GM18873 (cell line): Measurements from ENCODE around the gene PCDHA1.
"Not testable (repeated sequence)": the region's sequence is repeated elsewhere in the genome, so short reads cannot be mapped to it uniquely, and the experiment has no call there.

Experiments
- ATAC-seq: cut with Tn5 transposase; IDR thresholded peaks from one replicate; pipeline ENCODE4 v1.9.1; 2021; ENCODE audit warnings: mild to moderate bottlenecking, moderate library complexity, moderate number of reproducible peaks; ENCODE audit not compliant: unreplicated experiment, low FRiP score

PCDHA1 gene

GRCh38 chr5:140848139-140849102, 62.5 kb downstream of the PCDHA1 start, which contains the start of gene PCDHA9:
Gene PCDHA9, plus strand, starts transcription at chr5:140848382. Its CDS starts 114 bp downstream, at chr5:140848496.
- ATAC-seq, result not testable (repeated sequence)

DNA sequence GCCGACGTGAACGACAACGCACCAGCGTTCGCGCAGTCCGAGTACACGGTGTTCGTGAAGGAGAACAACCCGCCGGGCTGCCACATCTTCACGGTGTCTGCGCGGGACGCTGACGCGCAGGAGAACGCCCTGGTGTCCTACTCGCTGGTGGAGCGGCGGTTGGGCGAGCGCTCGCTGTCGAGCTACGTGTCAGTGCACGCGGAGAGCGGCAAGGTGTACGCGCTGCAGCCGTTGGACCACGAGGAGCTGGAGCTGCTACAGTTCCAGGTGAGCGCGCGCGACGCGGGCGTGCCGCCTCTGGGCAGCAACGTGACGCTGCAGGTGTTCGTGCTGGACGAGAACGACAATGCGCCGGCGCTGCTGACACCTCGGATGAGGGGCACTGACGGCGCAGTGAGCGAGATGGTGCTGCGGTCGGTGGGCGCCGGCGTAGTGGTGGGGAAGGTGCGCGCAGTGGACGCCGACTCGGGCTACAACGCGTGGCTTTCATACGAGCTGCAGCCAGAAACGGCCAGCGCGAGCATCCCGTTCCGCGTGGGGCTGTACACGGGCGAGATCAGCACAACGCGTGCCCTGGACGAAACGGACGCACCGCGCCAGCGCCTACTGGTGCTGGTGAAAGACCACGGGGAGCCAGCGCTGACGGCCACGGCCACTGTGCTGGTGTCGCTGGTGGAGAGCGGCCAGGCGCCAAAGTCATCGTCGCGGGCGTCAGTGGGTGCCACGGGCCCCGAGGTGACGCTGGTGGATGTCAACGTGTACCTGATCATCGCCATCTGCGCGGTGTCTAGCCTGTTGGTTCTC, 64.1 kb downstream of the PCDHA1 start:
- ATAC-seq, result not testable (repeated sequence)

GRCh38 chr5:140855772-140856674, 70.1 kb downstream of the PCDHA1 start, which contains the start of gene PCDHA10:
Gene PCDHA10, plus strand, starts transcription at chr5:140855897. Its CDS starts 152 bp downstream, at chr5:140856049.
- ATAC-seq, result no peak

DNA sequence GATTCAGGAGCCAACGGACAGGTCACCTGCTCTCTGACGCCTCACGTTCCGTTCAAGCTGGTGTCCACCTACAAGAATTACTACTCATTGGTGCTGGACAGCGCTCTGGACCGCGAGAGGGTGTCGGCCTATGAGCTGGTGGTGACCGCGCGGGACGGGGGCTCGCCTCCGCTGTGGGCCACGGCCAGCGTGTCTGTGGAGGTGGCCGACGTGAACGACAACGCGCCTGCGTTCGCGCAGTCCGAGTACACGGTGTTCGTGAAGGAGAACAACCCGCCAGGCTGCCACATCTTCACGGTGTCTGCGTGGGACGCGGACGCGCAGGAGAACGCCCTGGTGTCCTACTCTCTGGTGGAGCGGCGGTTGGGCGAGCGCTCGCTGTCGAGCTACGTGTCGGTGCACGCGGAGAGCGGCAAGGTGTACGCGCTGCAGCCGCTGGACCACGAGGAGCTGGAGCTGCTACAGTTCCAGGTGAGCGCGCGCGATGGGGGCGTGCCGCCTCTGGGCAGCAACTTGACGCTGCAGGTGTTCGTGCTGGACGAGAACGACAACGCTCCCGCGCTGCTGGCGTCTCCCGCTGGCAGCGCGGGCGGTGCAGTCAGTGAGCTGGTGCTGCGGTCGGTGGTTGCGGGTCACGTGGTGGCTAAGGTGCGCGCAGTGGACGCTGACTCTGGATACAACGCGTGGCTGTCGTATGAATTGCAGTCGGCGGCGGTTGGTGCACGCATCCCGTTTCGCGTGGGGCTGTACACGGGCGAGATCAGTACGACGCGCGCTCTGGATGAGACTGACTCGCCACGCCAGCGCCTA, 71.4 kb downstream of the PCDHA1 start:
- no peak for ATAC-seq

DNA sequence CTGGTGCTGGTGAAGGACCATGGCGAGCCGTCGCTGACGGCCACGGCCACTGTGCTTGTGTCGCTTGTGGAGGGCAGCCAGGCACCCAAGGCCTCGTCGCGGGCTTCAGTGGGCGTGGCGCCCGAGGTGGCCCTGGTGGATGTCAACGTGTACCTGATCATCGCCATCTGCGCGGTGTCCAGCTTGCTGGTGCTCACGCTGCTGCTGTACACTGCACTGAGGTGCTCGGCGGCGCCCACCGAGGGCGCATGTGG, 72.0 kb downstream of the PCDHA1 start:
- no peak for ATAC-seq

DNA sequence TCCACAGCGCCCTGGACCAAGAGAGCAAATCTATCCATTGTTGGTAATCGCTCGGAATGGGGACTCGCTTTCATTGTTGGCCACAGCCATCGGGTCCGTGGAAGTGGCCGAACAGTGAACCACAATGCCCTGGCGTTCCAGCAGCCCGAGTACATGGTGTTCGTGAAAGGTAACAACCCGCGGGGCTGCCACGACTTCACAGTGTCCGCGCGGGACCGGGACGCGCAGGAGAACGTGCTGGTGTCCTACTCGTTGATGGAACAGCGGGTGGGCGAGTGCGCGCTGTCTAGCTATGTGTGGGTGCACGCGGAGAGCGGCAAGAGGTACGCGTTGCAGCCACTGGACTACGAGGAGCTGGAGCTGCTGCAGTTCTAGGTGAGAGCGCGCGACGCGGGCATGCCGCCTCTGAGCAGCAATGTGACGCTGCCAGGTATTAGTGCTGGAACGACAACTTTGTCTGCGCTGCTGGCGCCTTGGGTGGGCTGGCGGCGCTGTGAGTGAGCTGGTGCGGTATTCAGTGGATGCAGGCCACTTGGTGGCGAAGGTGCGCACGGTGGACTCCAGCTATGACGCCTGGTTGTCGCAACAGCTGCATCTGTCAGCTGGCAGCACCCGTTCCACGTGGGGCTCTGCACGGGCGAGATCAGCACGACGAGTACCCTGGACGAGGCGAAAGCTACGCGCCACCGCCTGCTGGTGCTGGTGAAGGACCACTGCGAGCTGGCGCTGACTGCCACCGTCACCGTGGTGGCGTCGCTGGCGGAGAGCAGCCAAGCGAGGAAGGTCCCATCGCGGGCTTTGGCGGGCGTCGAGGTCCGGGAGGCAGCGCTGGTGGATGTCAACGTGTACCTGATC, 76.7 kb downstream of the PCDHA1 start:
- no peak for ATAC-seq

- no peak for ATAC-seq
These were observed 83.0 kb downstream of the PCDHA1 start, which contains the start of gene PCDHA11 for GRCh38 chr5:140868721-140869554. Gene PCDHA11, plus strand, starts transcription at chr5:140868957. Its CDS starts 147 bp downstream, at chr5:140869104.

DNA sequence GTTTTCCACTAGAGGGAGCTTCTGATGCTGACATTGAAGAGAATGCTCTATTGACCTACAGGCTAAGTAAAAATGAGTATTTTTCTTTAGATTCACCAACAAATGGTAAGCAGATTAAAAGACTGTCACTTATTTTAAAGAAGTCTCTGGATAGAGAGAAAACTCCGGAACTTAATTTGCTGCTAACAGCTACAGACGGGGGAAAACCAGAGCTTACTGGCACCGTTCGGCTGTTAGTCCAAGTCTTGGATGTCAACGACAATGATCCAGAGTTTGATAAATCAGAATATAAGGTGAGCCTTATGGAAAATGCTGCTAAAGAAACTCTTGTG, 83.6 kb downstream of the PCDHA1 start:
- ATAC-seq, result no peak

- no peak for ATAC-seq
These were observed 84.6 kb downstream of the PCDHA1 start for GRCh38 chr5:140870221-140871201.

DNA sequence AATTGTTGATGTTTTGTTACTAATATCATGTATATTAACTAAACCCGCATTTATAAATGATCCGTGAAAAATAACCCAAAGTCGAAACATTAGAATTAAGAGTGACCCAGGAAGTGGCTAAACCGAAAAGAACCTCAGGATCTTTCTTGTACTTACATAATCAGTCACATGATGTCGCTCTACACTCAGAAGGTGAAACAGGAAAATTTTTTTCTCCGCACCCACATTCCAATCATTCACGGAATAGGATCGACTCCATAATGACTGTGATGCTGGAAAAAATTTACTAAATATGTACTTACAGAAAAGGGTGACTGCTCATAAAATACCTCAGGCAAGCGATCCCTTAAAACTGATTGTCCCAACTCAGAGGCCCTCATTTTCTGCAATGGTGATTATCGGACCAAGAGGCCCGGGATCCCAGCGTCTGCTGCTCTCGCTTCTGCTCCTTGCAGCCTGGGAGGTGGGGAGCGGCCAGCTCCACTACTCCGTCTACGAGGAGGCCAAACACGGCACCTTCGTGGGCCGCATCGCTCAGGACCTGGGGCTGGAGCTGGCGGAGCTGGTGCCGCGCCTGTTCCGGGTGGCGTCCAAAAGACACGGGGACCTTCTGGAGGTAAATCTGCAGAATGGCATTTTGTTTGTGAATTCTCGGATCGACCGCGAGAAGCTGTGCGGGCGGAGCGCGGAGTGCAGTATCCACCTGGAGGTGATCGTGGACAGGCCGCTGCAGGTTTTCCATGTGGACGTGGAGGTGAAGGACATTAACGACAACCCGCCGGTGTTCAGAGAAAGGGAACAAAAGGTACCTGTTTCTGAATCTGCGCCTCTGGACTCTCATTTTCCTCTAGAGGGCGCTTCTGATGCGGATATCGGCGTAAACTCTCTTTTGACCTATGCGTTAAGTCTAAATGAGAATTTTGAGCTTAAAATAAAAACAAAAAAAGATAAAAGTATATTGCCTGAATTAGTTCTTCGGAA, 89.4 kb downstream of the PCDHA1 start, which contains the start of gene PCDHA12:
PCDHA12 (plus strand) TSS at position 224 of the 981 bp plus-strand sequence; CDS start at position 389, 165 bp downstream.
- ATAC-seq, result no peak

GRCh38 chr5:140876541-140877261, 90.8 kb downstream of the PCDHA1 start:
- ATAC-seq, result not testable (repeated sequence)

DNA sequence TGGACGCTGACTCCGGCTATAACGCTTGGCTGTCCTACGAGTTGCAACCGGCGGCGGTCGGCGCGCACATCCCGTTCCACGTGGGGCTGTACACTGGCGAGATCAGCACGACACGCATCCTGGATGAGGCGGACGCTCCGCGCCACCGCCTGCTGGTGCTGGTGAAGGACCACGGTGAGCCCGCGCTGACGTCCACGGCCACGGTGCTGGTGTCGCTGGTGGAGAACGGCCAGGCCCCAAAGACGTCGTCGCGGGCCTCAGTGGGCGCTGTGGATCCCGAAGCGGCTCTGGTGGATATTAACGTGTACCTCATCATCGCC, 91.3 kb downstream of the PCDHA1 start:
- ATAC-seq, result no peak

DNA sequence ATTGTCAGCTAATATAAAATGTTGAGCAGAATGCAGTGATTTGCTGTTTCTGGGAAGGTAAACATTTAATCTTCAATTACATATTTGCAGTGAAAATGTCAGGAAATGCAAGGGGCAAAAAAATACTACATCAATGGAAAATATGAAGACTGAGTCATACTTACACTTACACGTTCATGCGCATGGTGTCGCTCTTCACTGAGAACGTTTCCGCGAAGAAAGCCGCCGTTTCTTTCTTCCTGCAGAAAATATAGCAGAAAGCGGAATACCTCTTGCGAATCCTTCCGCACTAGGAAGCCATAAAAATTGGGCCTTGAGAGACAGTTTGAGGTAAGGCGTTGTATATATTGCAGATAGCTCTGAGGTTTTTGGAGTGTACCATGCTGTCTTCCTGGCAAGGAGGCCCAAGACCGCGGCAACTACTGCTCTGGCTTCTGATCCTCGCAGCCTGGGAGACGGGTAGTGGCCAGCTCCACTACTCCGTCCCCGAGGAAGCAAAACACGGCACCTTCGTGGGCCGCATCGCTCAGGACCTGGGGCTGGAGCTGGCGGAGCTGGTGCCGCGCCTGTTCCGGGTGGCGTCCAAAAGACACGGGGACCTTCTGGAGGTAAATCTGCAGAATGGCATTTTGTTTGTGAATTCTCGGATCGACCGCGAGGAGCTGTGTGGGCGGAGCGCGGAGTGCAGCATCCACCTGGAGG, 96.1 kb downstream of the PCDHA1 start, which contains the start of gene PCDHA13:
PCDHA13 (plus strand) TSS at position 236 of the 702 bp plus-strand sequence; CDS start at position 381, 145 bp downstream.
- no peak for ATAC-seq

DNA sequence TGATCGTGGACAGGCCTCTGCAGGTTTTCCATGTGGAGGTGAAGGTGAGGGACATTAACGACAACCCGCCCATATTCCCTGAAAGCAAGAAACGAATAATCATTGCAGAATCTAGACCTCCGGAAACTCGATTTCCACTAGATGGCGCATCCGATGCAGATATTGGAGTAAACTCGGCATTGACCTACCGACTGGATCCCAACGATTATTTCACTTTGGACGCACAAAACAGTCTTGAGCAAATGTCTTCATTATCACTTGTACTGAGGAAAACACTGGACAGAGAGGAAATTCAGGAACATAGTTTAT, 96.6 kb downstream of the PCDHA1 start:
- ATAC-seq, result no peak
